ENCODE measurements around the gene CLSTN2.

CLSTN2 gene

DNA sequence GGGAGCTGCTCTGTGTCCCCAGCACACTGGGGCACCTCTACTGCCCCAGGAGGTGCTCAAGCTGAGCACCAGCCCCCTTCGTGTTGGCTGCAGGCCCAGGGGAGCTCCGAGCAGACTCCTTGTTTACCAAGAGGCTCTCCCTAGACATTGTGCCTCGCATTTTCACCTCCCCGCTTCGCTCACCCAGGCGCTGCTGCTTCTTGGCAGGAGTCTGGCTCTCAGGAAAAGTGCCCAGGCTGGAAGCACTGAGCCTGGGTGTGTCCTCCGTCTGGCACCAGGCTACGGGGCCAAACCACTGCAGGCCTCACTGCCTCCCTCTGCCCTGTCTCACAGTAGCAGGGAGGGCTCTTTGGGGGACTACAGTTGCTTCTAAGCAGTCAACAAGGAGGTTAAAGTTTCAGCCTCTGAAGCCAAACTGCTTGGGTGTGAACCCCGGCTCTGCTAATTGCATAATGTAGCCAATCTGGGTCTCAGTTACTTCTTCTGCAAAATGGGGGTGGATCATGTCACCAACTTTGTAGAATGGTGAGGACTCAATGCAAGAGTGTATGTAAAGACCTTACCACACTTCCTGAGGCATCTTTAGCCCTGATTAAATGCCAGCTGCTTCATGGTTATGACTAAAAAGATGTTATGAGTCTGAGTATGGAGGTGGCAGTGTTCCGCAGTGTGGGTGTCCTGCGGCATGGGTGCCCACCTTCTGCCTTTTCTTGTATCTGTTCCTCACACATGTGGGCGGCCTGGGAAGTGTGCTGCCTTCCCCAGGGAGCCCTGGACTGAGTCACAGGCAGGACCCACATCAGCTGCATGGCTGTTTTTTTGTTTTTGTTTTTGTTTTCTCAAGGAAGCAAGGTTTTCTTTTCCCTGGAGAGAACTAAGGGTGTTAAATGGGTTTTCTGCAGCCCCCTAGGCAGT is 88.9 kb downstream of the CLSTN2 start:
- peak overlapping the region in 4 of 21 experiments; percentile 13 to 63 (median 16) for H3K27ac ChIP-seq
- no peak overlapping the region for H3K4me3 ChIP-seq

DNA sequence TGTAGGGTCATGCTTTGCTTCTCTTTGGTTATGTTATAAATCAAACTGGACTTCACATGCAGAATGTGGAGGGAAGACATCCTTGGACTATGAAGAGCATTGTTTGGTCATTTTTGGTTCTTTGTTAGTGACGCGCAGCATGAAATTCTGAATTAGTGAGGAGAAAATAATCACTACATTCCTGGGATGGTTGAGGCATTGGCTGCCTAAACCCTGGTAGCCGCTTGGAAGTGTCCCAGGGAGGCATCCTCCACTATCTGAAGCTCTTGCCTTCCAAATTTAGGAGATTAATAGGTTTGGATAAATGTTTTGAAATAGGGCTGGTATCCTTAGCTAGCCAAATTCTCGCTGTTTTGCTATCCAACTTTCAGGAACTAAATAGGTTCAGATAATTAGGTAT is 96.2 kb downstream of the CLSTN2 start:
- Histone ChIP-seq H3K4me3 (no peak overlapping the region), H3K27ac (no peak overlapping the region)

DNA sequence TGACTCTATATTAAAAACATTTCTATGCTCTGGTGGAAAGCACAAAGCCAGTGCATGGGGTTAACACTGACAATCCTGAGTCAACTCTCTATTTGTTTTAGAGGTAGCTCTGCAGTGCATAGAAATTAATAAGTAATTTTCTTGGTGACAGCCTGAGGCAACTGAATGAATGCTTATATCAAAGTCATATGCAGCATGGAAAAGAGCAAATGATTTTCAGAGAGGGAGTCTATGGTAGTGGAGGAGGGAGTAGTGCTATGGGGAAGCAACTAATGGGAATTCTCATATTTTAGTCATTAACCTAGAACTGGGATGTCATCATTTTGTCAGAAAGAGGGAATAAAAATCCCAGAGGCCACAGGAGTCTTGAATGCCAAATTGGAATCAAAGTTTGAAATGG is 99.1 kb downstream of the CLSTN2 start:
- H3K4me3 ChIP-seq: no peak overlapping the region
- no peak overlapping the region for H3K27ac ChIP-seq

DNA sequence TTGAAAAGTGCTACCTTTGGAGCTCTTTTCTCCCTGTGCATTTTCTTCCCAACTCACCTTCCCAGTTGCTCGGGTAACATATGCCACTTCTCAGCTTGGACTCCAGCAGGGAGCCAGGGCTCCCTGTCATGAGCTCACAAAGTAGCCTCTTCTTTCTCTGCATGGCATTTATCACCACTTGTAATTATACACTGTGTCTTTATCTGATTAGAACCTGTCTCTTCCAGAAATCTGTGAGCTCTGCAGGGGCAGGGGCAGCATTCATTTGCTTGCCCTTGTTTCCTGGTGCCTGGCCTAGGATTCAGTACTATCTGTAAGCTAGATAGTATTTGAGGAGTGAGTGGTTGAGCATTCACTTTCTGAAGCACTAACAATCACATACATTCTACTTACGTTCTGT is 100.9 kb downstream of the CLSTN2 start:
- Histone ChIP-seq H3K4me3 (no peak overlapping the region), H3K27ac (no peak overlapping the region)

DNA sequence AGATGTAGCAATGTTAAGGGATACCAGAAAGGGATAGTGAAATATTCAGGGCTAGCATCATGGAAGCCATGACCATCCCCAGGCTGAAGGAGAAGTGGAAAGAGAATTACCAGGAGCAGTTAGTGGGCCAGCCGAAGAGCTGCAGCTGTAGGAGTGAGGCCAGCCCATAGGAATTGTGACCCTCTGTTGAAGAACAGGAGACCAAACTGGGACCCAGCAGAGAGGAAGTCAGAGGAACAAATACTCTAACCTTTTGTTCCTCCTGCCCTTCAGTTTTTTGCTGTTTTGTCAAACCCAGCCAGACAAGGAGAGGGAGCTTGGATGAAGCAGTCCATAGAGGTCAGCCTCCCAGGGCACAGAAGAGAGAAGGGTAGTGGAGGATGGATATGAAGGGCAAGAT is 115.4 kb downstream of the CLSTN2 start:
- H3K27ac ChIP-seq: no peak overlapping the region
- no peak overlapping the region for H3K4me3 ChIP-seq

DNA sequence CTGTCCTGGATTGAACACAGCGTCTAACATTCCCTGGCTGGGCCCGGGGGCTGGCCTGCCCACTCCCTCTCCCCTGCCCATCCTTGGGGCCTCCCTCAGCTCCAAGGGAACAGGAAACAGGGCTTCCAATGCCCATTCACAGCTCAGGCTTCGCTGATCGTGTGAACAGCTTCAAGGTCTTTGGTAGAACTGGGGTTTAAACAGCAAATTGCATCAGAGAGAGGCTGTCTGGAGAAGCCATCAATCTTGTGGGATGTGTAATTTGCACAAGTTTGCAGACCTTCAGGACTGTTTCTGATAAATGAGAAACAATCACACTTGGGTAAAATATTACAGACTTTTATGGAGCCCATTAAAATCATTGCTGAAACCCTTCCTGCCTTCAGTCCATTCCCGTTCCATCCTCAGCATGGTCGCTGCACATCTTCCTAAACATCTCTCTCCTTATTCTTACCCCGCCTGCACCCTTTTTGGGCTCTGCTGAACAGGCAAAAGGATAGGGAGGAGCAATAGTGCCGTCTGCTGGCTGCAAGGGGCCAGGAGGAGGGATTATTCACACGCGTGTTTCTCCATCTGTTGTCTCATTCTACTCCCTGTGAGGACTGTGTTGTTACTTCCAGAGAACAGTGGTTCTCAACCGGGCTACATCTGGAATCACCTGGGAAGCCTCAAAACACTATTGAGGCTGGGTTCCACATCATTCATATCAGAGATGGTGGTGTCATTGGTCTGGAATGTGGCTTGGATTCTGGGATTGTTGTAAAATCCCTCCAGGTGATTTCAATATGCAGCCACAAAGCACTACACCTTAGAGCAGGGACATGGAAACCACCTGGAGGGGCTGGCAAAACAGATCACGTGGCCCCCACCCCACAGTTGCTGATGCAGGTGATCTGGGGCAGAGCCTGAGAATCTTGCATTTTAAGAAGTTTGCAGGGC is 116.3 kb downstream of the CLSTN2 start:
- H3K27ac ChIP-seq: no peak overlapping the region
- no peak overlapping the region for H3K4me3 ChIP-seq

GRCh38 chr3:140052771-140053702 is 118.1 kb downstream of the CLSTN2 start:
- no peak overlapping the region for H3K27ac ChIP-seq
- H3K4me3 ChIP-seq: no peak overlapping the region

DNA sequence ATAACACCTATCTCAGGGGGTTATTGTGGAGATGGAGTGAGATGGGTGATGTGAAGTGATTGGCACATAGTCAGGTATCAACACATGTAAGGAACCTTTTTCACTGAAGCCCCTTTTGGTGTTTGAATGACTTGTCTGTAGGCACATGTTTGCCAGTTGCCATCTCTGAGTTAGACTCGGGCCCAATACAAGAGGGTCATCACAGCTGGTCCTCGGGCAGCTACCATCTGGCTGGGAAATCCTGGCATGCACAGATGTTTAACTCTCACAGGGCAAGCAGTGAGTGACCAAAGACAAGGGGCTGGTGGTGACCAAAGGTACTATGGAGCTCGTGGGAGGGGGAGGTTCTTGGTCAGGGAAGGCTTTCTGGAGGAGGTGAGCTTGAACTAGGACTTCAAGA is 118.8 kb downstream of the CLSTN2 start:
- H3K4me3 ChIP-seq: no peak overlapping the region
- no peak overlapping the region for H3K27ac ChIP-seq

DNA sequence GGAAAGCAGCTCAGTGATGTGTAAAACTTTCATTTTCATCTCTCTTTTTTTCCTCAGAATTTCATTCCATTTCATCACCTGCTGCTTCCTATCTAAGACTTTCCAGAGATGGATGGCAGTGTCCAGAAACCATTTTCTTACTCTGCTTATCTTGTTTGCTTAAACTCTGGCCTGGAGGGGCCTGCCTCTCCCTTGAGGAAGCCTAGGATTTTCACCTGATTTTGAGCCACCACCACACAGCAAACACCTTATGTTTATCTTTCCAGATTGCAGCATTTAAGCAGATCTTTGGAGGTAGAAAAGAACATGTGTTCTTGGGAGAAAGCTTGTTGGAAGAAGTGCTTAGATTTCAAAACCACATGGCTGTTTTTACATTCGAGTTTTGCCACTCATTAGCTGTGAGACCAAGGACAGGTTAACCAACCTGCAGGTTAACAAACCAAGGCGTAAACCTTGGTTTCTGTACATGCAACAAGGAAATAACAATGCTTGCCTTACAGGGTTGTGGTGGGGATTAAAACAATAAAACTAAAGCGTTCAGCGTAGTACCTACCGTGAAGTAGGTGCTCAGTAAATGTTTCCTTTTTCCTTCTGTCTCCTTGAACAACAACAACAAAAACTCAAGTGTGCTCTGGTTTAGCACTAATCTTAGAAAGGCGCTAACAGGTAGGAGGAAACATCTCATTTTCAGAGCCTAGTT is 120.3 kb downstream of the CLSTN2 start:
- no peak overlapping the region for H3K27ac ChIP-seq
- H3K4me3 ChIP-seq: no peak overlapping the region

DNA sequence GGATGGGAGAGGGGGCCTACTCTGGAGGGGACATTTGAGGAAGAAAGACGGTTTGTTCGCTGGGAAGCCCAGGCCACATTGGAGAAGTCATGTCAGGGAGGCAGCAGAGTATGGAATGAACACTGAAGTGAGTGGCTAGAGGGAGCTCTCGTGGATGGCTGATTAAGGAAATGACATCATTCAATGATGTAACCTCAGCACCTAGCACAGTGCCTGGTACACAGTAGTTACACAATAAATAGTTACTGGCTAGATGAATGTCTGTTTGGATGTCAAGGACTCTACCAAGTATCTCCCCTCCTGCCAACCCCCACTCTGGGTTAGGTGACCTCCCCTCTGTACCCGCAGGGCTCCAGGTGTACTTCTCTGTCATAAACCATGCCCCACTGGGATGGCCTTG is 121.1 kb downstream of the CLSTN2 start:
- Histone ChIP-seq H3K27ac (no peak overlapping the region), H3K4me3 (no peak overlapping the region)

GRCh38 chr3:140061211-140061610 is 126.2 kb downstream of the CLSTN2 start:
- H3K4me3 ChIP-seq: no peak overlapping the region
- H3K27ac ChIP-seq: no peak overlapping the region

GRCh38 chr3:140062461-140062860 is 127.5 kb downstream of the CLSTN2 start:
- Histone ChIP-seq H3K27ac (no peak overlapping the region), H3K4me3 (no peak overlapping the region)

DNA sequence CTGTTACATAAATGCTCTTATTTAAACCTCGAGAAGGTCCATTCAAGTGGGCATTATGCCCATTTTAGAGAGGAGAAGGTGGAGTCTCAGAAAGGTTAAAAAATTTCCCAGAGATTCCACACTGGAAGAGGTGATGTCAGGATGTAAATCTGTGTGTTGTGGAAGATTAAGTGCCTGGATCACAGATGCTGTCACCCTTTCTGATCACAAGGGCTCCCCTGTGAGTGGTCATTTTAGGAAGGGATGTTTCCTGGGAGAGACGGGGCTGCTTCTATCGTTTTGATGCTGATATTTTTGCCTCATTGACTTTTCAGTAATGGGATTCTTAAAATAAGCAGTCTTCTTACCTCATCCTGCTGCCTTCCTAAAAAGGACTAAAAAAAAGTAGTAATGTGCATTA is 132.5 kb downstream of the CLSTN2 start:
- no peak overlapping the region for H3K27ac ChIP-seq
- H3K4me3 ChIP-seq: no peak overlapping the region

DNA sequence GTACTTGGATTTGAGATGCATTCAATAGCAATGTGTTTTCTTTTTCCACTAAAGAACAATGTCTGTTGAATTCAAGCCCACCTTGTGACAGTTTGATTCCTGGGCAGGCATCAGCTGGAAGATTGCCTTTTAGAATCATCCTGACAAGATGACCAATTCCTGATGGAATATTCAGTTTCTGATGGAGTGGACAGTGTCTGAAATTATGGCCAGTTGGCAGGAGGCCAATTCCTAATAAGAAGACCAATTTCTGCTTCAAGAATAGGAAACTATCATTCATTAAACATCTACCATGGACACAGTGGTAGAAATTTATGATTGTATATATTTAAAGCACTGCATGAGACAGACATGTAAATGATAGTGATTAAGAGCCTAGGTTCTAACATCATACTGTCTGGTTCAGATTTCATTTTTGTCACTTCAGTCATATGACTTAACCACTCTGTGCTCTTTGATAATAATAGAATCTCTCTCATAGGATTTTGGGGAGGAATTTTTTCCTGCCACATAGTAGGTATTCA is 133.6 kb downstream of the CLSTN2 start:
- no peak overlapping the region for H3K27ac ChIP-seq
- H3K4me3 ChIP-seq: no peak overlapping the region

DNA sequence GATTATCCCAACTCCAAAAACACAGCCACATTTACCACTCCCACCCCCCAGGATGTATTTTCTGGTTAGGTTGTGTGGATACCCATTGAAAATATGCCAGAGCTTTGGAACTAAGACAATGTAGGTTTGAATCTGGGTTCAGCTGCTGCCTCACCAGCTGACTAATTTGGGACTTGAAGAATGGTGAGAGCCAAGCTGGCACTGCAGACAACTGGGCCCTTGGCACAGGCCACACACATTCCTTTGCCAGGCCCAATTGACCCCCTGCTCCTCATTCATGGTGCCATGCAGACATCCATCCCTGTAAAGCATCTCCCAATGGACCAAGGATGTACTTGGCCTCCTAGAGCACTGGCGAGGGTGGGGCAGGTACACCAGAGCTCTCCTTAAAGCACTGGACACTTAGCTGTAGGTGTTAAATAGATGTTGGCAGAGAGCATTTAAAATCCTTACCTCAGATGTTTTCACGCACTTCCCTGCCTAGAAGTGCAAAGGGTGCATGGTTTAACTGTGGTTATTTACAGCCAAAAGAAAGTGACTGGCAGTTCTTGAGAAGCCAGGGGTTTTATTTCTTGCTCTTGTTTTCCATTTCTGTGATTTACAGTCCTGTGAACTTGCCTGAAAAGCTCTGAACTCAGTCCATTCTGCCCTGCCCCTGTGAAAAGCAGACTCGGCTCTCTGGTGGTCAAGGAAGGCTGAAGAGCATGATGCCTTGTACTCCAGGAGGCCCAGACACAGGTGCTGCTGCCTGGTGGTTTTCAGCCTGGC is 138.5 kb downstream of the CLSTN2 start:
- no peak overlapping the region for H3K4me3 ChIP-seq
- H3K27ac ChIP-seq: no peak overlapping the region

DNA sequence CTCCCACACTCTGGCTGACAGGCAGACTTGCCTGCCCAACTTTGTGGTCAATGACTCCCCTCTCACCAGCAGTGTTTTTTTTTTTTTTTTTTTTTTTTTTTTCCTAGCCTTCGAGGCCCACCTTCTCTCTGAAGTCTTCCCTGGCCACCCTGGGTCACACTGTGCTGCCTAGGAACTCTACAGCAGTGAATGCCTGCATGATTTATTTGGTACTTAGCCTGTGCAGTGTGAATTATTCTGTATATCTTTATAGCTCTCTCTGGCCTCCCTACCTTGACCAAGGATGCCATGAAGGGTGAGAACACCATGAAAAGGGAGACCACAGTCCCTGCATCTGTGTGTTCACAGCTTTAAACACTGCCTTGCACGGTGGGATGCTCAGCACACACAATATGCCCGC is 141.6 kb downstream of the CLSTN2 start:
- no peak overlapping the region for H3K4me3 ChIP-seq
- H3K27ac ChIP-seq: no peak overlapping the region

- no peak overlapping the region for H3K27ac ChIP-seq
- H3K4me3 ChIP-seq: no peak overlapping the region
Measured at GRCh38 chr3:140077406-140077805, 142.4 kb downstream of the CLSTN2 start.

DNA sequence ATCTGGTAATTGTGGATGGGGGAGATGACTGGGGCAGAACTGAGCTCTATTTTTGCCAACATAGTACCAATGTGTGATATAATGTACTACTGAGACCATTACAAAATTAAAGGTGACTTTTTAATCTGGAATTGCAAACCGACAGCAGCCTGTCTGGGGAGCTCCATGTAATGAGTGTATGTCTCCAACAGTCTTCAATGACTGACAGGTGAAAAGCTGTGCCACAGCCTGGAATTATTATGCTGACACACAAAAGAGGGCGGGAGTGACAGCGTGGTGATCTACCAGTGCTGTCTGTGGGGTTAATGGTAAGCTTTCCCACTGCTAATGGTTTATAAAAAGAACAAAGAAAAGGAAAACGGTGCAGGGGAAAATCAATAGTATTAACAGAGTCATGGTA is 143.4 kb downstream of the CLSTN2 start:
- Histone ChIP-seq H3K4me3 (no peak overlapping the region), H3K27ac (no peak overlapping the region)

Data from skin epidermis (tissue), 12 donors.